ENCODE measurements around the gene KEL.

The KEL gene

DNA sequence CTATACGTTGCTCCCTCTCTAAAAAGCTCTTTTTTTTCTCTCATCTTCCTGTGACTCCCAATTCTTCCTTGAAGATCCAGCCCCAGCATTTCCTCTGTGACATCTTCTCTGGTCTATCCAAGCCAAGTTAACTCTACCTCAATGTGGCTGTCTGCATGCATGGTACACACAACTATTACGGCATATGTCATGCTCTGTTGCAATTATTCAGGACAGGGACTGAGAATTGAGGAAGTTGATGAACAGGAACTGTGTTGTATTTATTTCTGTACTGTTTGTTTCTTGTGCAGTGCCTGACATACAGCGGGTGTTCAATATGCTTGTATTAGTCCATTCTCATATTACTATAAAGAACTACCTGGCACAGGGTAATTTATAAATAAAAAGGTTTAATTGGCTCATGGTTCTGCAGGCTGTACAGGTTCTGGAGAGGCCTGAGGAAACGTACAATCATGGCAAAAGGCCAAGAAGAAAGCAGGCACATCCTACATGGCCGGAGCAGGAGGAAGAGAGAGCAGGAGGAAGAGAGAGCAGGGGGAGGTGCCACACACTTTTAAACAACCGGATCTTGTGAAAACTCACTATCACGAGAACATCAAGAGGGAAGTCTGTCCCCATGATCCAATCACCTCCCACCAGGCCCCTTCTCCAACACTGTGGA lies 34.9 kb downstream of the KEL start:
- no peak for DNase-seq

GRCh38 chr7:142925413-142925812 lies 36.8 kb downstream of the KEL start:
- no peak for DNase-seq

GRCh38 chr7:142923391-142923790 lies 38.8 kb downstream of the KEL start:
- DNase-seq, result no peak

- no peak for DNase-seq
Measured at GRCh38 chr7:142919656-142920055, 42.5 kb downstream of the KEL start.

- no peak for DNase-seq
Measured at GRCh38 chr7:142918901-142919300, 43.3 kb downstream of the KEL start.

DNA sequence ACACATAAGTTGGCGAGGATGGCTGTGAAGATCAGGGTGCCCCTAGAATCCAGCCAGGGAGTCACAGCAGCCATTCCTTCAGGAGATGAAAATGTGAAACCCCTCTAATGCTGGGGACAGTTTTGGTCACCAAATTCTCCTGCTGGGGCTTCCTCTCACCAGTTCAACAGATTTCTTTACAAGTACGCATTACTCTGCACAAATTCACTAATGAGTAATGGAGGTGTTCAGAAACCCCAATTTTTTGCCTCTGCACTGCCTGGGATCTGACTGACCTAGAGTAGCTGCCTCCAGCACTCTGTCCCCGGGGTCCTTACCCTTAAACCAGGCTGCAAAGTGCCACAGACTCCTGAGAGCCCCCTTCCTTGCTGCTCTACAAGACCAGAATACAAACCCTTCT lies 44.7 kb downstream of the KEL start:
- DNase-seq, result no peak

DNA sequence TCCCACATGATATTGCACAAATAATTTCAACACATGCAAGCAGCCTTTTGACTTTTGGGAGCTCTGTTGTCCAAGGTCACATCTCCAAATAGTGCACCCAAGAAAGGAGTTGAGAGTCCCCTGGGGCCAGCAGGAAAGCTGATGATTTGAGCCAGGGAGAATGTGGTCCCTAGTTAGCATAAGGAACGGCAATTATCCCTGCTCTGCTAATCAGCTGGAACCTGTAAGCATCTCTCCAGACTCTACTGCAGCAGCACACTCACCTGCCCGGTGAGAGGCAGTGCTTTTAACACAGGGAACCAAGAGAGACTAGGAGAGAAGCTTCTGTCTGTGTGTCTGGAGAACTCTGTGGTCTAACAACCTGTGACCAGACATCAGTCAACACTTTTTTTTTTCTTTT lies 45.7 kb downstream of the KEL start:
- DNase-seq, result no peak

DNA sequence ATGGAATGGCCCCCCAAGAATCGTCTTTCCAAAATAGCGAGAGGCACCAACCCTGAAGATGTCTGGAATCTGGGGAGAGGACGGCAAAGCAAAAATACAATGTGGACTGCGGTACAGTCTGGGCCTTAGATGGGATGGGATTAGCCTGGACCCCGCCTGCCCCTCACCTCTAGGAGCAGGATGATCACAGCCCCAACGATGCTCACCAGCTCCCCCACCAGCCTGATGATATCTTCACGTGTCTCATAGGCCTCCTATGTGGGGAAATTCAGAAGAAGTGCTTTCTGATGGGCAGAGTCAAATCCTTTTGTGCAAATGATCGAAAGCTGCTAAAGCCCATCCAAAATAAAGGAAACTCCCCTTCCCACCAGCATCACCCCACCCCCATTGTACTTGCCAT lies 46.8 kb downstream of the KEL start:
- no peak for DNase-seq

- no peak for DNase-seq
Measured at GRCh38 chr7:142914121-142914520, 48.0 kb downstream of the KEL start.

DNA sequence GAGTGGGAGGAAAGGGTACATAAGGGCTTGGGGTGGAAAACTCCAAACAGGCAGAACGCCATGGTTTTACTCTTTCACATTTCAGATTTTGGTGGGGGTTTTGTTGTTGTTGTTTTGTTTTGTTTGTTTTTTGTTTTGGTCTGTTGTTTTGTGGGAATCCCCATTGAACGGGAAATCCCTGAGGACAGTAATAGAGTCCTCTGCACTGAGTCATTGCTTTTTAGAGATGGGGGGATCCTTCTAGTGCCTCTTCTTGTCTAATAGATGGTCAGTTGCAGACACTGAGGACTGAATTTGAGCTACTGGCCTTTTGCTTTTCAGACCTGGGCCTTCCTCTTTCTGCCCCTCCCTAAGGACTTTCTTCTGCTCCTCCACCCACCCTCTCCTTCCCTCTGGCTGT lies 48.6 kb downstream of the KEL start:
- DNase-seq, result no peak

DNA sequence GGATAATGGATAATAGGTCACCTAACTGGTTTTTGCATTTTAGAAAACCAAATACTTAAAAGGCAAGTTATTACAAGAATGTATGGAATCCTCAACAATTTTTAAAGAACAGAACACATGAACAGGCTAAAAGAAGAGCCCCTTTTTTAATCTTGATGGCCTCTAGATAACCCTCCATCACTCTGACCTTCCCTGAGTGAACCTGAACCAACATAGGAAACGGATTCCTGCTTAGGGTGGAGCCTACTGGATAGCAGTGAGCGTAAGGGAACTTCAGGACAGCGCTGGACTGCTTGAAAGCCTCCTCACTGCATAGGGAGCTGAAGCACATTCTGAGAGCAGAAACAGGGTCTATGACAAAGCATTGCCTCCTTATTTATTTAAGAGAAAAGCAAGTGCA lies 49.1 kb downstream of the KEL start:
- no peak for DNase-seq

DNA sequence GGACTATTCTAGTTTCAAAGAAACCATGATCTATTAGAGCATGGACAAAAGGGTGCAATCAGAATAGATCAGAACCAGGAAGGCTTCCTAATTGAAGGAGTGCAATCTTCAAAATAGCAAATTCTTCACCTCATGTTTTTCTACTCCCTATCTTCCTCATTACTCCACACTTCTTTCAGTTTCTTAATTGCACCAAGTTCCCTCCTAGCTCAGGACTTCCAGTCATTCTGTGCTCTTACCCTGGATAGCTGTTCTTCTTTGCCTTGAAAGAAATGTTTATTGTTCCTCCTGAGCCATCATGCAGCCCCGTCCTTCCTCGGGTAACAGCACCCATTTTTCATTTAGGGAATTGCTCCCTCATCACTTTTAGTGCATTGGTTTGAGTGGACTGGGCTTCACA lies 51.7 kb downstream of the KEL start:
- DNase-seq, result no peak

GRCh38 chr7:142910031-142910433 lies 52.1 kb downstream of the KEL start:
- no peak for DNase-seq

- no peak for DNase-seq
Measured at GRCh38 chr7:142908921-142909890, 53.0 kb downstream of the KEL start.

- no peak for DNase-seq
Measured at GRCh38 chr7:142908290-142908689, 53.9 kb downstream of the KEL start.

GRCh38 chr7:142906643-142907042 lies 55.5 kb downstream of the KEL start:
- no peak for DNase-seq

DNA sequence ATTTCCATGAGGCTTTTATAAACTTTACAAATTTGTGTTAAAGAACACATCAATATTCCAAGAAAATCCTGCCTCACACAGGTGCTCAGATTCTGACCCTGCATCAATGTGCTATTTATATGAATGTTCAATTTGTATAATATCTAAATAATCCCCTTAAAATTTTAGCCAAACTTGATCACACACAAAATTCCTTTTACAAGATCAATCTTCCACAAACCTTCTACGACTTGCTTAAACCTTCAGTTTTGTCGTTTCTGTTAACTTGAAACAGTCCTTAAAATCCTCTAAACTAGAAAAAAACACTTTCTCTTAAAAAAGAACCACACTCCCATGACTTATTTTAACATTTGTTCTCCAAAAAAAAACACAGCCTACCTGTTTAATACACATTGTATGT lies 56.4 kb downstream of the KEL start:
- DNase-seq, result no peak

- DNase-seq, result no peak
Measured at GRCh38 chr7:142904128-142904527, 58.0 kb downstream of the KEL start.

GRCh38 chr7:142901426-142902259 lies 60.5 kb downstream of the KEL start:
- DNase-seq, result no peak

GRCh38 chr7:142899661-142900060 lies 62.5 kb downstream of the KEL start:
- DNase-seq, result no peak

- no peak for DNase-seq
Measured at GRCh38 chr7:142898377-142899170, 63.6 kb downstream of the KEL start.

DNA sequence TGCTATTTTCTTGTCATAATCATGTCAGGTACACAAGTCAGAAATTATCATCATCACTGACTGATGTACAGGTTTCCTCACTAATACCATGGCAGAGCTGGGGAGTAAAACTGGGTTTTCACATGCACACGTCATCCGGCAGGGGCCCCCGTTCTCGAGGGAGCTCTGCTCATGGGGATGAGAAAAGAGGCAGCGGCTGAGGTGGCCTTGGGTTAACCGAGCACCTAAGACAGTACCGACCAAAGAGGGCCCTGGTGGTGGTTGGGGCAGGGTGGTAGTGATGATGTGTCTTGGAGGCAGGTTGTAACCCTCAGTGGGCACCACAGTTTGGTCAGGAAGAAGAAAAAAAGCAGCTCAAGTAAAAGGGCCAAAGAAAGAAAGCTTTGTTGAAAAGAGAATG lies 64.5 kb downstream of the KEL start:
- no peak for DNase-seq
